Nephron (organoid): Measurements from ENCODE around the gene HOXA9.

Source experiments
- H3K27ac Mint-ChIP-seq, 3 experiments: 2 replicates each; pipeline ENCODE4 v1.8.0; 2020; ENCODE audit warnings: mixed read lengths in 3 of 3, mild to moderate bottlenecking in 2 of 3, moderate library complexity in 1 of 3
- H3K27me3 Mint-ChIP-seq: 2 replicates; pipeline ENCODE4 v1.8.0; 2021; ENCODE audit warnings: low read depth, mild to moderate bottlenecking, moderate library complexity, mixed read lengths
- H3K36me3 Mint-ChIP-seq: 2 replicates; pipeline ENCODE4 v1.8.0; 2020; ENCODE audit warnings: low read depth, mixed read lengths
- H3K4me1 Mint-ChIP-seq: 2 replicates; pipeline ENCODE4 v1.8.0; 2020; ENCODE audit warnings: mixed read lengths
- H3K4me3 Mint-ChIP-seq, 3 experiments: 2 replicates each; pipeline ENCODE4 v1.8.0; 2020; ENCODE audit warnings: mild to moderate bottlenecking in 3 of 3, mixed read lengths in 3 of 3, moderate library complexity in 2 of 3
- H3K9me3 Mint-ChIP-seq: 2 replicates; pipeline ENCODE4 v1.8.0; 2020; ENCODE audit warnings: mixed read lengths
- CTCF ChIP-seq, 3 experiments: fragments of 200-600 bp; sonication (generic); IDR thresholded peaks; one replicate each; pipeline ENCODE4 v1.5.0; 2021; ENCODE audit warnings: antibody characterized with exemption in 3 of 3; ENCODE audit not compliant: unreplicated experiment in 3 of 3

The HOXA9 gene

GRCh38 chr7:27143023-27143949 is 22.1 kb downstream of the HOXA9 start, which contains the start of gene HOXA5:
Gene HOXA5, minus strand, starts transcription at chr7:27143681. Its CDS starts 74 bp downstream, at chr7:27143607.
- peak within 1 kb of the TSS; percentile 98 to 100 (median 99) for H3K27ac Mint-ChIP-seq
- peaks cover 85% of the 10 kb centered on the region for H3K36me3 Mint-ChIP-seq
- TF ChIP-seq CTCF (IDR thresholded peaks at IDR 0.05; ENCODE audit: unreplicated experiment in 3 of 3) = peak; percentile 82 to 97 (median 94)
- H3K27me3 Mint-ChIP-seq = peaks cover 10% of the 10 kb centered on the region
- peaks cover 82% of the 10 kb centered on the region for H3K4me1 Mint-ChIP-seq
- H3K9me3 Mint-ChIP-seq = no peaks in the 10 kb centered on the region
- H3K4me3 Mint-ChIP-seq = peak within 1 kb of the TSS; percentile 95 to 98 (median 96)

- TF ChIP-seq CTCF (IDR thresholded peaks at IDR 0.05; ENCODE audit: unreplicated experiment in 3 of 3) = no peak
- Mint-ChIP-seq H3K9me3 (no peaks in the 10 kb centered on the region), H3K36me3 (peaks cover 86% of the 10 kb centered on the region), H3K27ac (peak overlapping the region; percentile 98 to 100 (median 99)), H3K27me3 (peaks cover 10% of the 10 kb centered on the region), H3K4me3 (peak overlapping the region; percentile 95 to 98 (median 96)), H3K4me1 (peaks cover 85% of the 10 kb centered on the region)
Measured at GRCh38 chr7:27142580-27143022, 22.7 kb downstream of the HOXA9 start.

GRCh38 chr7:27141923-27142579 is 23.3 kb downstream of the HOXA9 start:
- Mint-ChIP-seq H3K4me1 (peaks cover 86% of the 10 kb centered on the region), H3K27me3 (peaks cover 10% of the 10 kb centered on the region), H3K36me3 (peaks cover 83% of the 10 kb centered on the region), H3K9me3 (no peaks in the 10 kb centered on the region), H3K4me3 (peak overlapping the region; percentile 95 to 98 (median 96)), H3K27ac (peak overlapping the region; percentile 98 to 100 (median 99))
- peak in 1 of 3 experiments; percentile 29 for TF ChIP-seq CTCF (IDR thresholded peaks at IDR 0.05; ENCODE audit: unreplicated experiment in 3 of 3)

- H3K27me3 Mint-ChIP-seq = peaks cover 10% of the 10 kb centered on the region
- H3K4me3 Mint-ChIP-seq = peak overlapping the region; percentile 95 to 98 (median 96)
- no peaks in the 10 kb centered on the region for H3K9me3 Mint-ChIP-seq
- TF ChIP-seq CTCF (IDR thresholded peaks at IDR 0.05; ENCODE audit: unreplicated experiment in 3 of 3) = no peak
- peaks cover 85% of the 10 kb centered on the region for H3K4me1 Mint-ChIP-seq
- peak overlapping the region; percentile 98 to 100 (median 99) for H3K27ac Mint-ChIP-seq
- peaks cover 76% of the 10 kb centered on the region for H3K36me3 Mint-ChIP-seq
Measured at GRCh38 chr7:27141137-27141922, 24.0 kb downstream of the HOXA9 start.

GRCh38 chr7:27140126-27140857 is 25.0 kb downstream of the HOXA9 start:
- Mint-ChIP-seq H3K4me3 (peak overlapping the region; percentile 95 to 98 (median 96)), H3K27ac (peak overlapping the region; percentile 98 to 100 (median 99)), H3K9me3 (no peaks in the 10 kb centered on the region), H3K4me1 (peaks cover 85% of the 10 kb centered on the region), H3K27me3 (peaks cover 10% of the 10 kb centered on the region), H3K36me3 (peaks cover 68% of the 10 kb centered on the region)
- no peak for TF ChIP-seq CTCF (IDR thresholded peaks at IDR 0.05; ENCODE audit: unreplicated experiment in 3 of 3)
